GM23338 (cell line): ENCODE results near the gene FASLG. TPM values are rescaled to one million over a fixed set of nuclear protein-coding genes. Genes with fewer than 3 reads are reported as not detected.

Source experiments
- ATAC-seq: fragments of 200-7000 bp; cut with Tn5 transposase; 3 replicates; pipeline ENCODE4 v1.9.1; 2020
- DNase-seq: peaks from one replicate; pipeline ENCODE4 v3.0.0-alpha.2; 2015; ENCODE audit warnings: low spot score
- H2AFZ ChIP-seq: fragments of 200-600 bp; sonication (generic); 2 replicates; pipeline ENCODE4 v1.8.0; 2016; ENCODE audit warnings: antibody characterized with exemption, mild to moderate bottlenecking, moderate library complexity
- H3F3A ChIP-seq: fragments of 200-600 bp; sonication (generic); replicated peaks from 2 replicates; pipeline ENCODE4 v1.8.0; 2017; ENCODE audit warnings: antibody characterized with exemption, mixed run types, low read depth
- H3K27ac ChIP-seq: fragments of 200-600 bp; sonication (generic); 2 replicates; pipeline ENCODE4 v1.6.1; 2016; ENCODE audit warnings: low read depth
- H3K27me3 ChIP-seq: fragments of 200-600 bp; sonication (generic); 2 replicates; pipeline ENCODE4 v1.8.0; 2016; ENCODE audit warnings: mild to moderate bottlenecking, mixed run types, moderate library complexity; ENCODE audit not compliant: insufficient read depth
- H3K36me3 ChIP-seq: fragments of 200-600 bp; sonication (generic); 2 replicates; pipeline ENCODE4 v1.8.0; 2016; ENCODE audit warnings: mild to moderate bottlenecking; ENCODE audit not compliant: insufficient read depth
- H3K4me1 ChIP-seq: fragments of 200-600 bp; sonication (generic); 2 replicates; pipeline ENCODE4 v1.8.0; 2016; ENCODE audit warnings: mild to moderate bottlenecking, moderate library complexity; ENCODE audit not compliant: insufficient read depth
- H3K4me2 ChIP-seq: fragments of 200-600 bp; sonication (generic); 2 replicates; pipeline ENCODE4 v1.7.1; 2017; ENCODE audit warnings: mixed run types
- H3K4me3 ChIP-seq: fragments of 200-600 bp; sonication (generic); 2 replicates; pipeline ENCODE4 v1.6.1; 2016; ENCODE audit warnings: mixed run types
- H3K79me2 ChIP-seq: fragments of 200-600 bp; sonication (generic); replicated peaks from 2 replicates; pipeline ENCODE4 v1.8.0; 2017; ENCODE audit warnings: mild to moderate bottlenecking; ENCODE audit not compliant: insufficient read depth
- H3K9me2 ChIP-seq: fragments of 200-600 bp; sonication (generic); 2 replicates; pipeline ENCODE4 v1.8.0; 2017; ENCODE audit not compliant: insufficient read depth
- H4K20me1 ChIP-seq: fragments of 200-600 bp; sonication (generic); replicated peaks from 2 replicates; pipeline ENCODE4 v1.8.0; 2017; ENCODE audit warnings: mild to moderate bottlenecking; ENCODE audit not compliant: insufficient read depth
- H3K27ac Mint-ChIP-seq: 2 replicates; pipeline ENCODE4 v1.8.0; 2020; ENCODE audit warnings: inconsistent platforms, mild to moderate bottlenecking, moderate library complexity, mixed read lengths
- H3K27me3 Mint-ChIP-seq: 3 replicates; pipeline ENCODE4 v1.8.0; 2022; ENCODE audit warnings: low read depth, mild to moderate bottlenecking, moderate library complexity, mixed read lengths, inconsistent platforms; ENCODE audit not compliant: insufficient read depth, poor library complexity
- H3K36me3 Mint-ChIP-seq: 3 replicates; pipeline ENCODE4 v1.8.0; 2021; ENCODE audit warnings: low read depth, mild to moderate bottlenecking, inconsistent platforms, moderate library complexity, mixed read lengths
- H3K4me1 Mint-ChIP-seq: 3 replicates; pipeline ENCODE4 v1.8.0; 2020; ENCODE audit warnings: mild to moderate bottlenecking, inconsistent platforms, mixed read lengths
- H3K4me3 Mint-ChIP-seq: 3 replicates; pipeline ENCODE4 v1.8.0; 2021; ENCODE audit warnings: moderate library complexity, mild to moderate bottlenecking, inconsistent platforms, mixed read lengths
- H3K9me3 Mint-ChIP-seq: 3 replicates; pipeline ENCODE4 v1.8.0; 2020; ENCODE audit warnings: moderate library complexity, mild to moderate bottlenecking, inconsistent platforms, mixed read lengths
- CREB1 ChIP-seq: fragments of 250-450 bp; sonication (Bioruptor Pico); IDR thresholded peaks from 2 replicates; pipeline ENCODE4 v1.5.0; 2020; ENCODE audit warnings: low read depth, mild to moderate bottlenecking, moderate library complexity
- ETS1 ChIP-seq: IDR thresholded peaks from 2 replicates; pipeline ENCODE4 v1.6.1; 2016; ENCODE audit warnings: antibody characterized with exemption
- EZH2 ChIP-seq: fragments of 200-600 bp; sonication (generic); IDR thresholded peaks from one replicate; pipeline ENCODE4 v1.8.0; 2017; ENCODE audit warnings: antibody characterized with exemption, mild to moderate bottlenecking, low read depth; ENCODE audit not compliant: unreplicated experiment
- EZH2phosphoT487 ChIP-seq: fragments of 200-600 bp; sonication (generic); IDR thresholded peaks from one replicate; pipeline ENCODE4 v1.8.1; 2018; ENCODE audit warnings: antibody characterized with exemption; ENCODE audit not compliant: unreplicated experiment
- JUNB ChIP-seq: IDR thresholded peaks from one replicate; pipeline ENCODE4 v1.6.1; 2016; ENCODE audit warnings: antibody characterized with exemption; ENCODE audit not compliant: unreplicated experiment
- NANOG ChIP-seq: IDR thresholded peaks from 2 replicates; pipeline ENCODE4 v1.6.1; 2016; ENCODE audit warnings: antibody characterized with exemption, borderline replicate concordance
- POLR2AphosphoS5 ChIP-seq: IDR thresholded peaks from 2 replicates; pipeline ENCODE4 v1.6.1; 2016; ENCODE audit warnings: antibody characterized with exemption, low read depth
- REST ChIP-seq: IDR thresholded peaks from one replicate; pipeline ENCODE4 v1.6.1; 2018; ENCODE audit warnings: antibody characterized with exemption; ENCODE audit not compliant: unreplicated experiment
- STAT1 ChIP-seq: IDR thresholded peaks from one replicate; pipeline ENCODE4 v1.6.1; 2016; ENCODE audit warnings: antibody characterized with exemption; ENCODE audit not compliant: unreplicated experiment
- ZNF114 ChIP-seq: fragments of 250-450 bp; sonication (Bioruptor Pico); IDR thresholded peaks from 2 replicates; pipeline ENCODE4 v1.5.0; 2020; ENCODE audit warnings: mild to moderate bottlenecking, moderate library complexity
- ZNF331 ChIP-seq: fragments of 250-450 bp; sonication (Bioruptor Pico); IDR thresholded peaks from 2 replicates; pipeline ENCODE4 v1.5.0; 2020; ENCODE audit warnings: low read depth, mild to moderate bottlenecking, moderate library complexity
- ZNF462 ChIP-seq: fragments of 250-450 bp; sonication (Bioruptor Pico); IDR thresholded peaks from 2 replicates; pipeline ENCODE4 v1.5.0; 2020; ENCODE audit warnings: mild to moderate bottlenecking, moderate library complexity
- polyA plus RNA-seq: library from polyadenylated mRNA; unstranded; fragments of >200 nt; fragmentation: Nextera tagmentation; extraction: Ambion mirVana; gene quantifications from 2 replicates; pipeline ENCODE4 v1.2.1, GENCODE V29; 2016
- total RNA-seq: library from RNA; depleted of rRNA; stranded (reverse); fragments of >200 nt; shearing (Covaris generic); gene quantifications from 2 replicates; pipeline ENCODE4 v1.2.3, GENCODE V29; 2014

FASLG gene
- total and polyA plus RNA-seq, 2 experiments from 2014 or later = not detected

GRCh38 chr1:172708452-172708851, 49.5 kb downstream of the FASLG start:
- no peak overlapping the region for H3K4me3 Mint-ChIP-seq
- peaks cover 18% of the 10 kb centered on the region for H3K4me1 Mint-ChIP-seq
- H3K27me3 Mint-ChIP-seq = no peaks in the 10 kb centered on the region
- no peak overlapping the region for H3K4me3 ChIP-seq
- H3K4me2 ChIP-seq = no peak overlapping the region
- ATAC-seq (no peak), DNase-seq (no peak)
- H3F3A ChIP-seq = no peaks in the 10 kb centered on the region
- H3K36me3 Mint-ChIP-seq = peaks cover 2% of the 10 kb centered on the region; the same call in 1 of the 3 replicates
- peaks cover 18% of the 10 kb centered on the region; the same call in 1 of the 2 replicates for H3K4me1 ChIP-seq
- no peak overlapping the region for H3K27ac Mint-ChIP-seq
- TF ChIP-seq REST = no peak
- TF ChIP-seq STAT1 = no peak
- no peak for TF ChIP-seq POLR2AphosphoS5
- TF ChIP-seq JUNB = no peak
- TF ChIP-seq ZNF462 (CRISPR knock-in tag) = no peak
- TF ChIP-seq ZNF114 (CRISPR knock-in tag) = no peak
- TF ChIP-seq EZH2 = no peak
- no peak for TF ChIP-seq ZNF331 (CRISPR knock-in tag)
- no peak for TF ChIP-seq NANOG
- no peak for TF ChIP-seq CREB1 (CRISPR knock-in tag)
- TF ChIP-seq ETS1 = no peak
- TF ChIP-seq EZH2phosphoT487 = no peak
- no peaks in the 10 kb centered on the region for H3K36me3 ChIP-seq
- H3K9me3 Mint-ChIP-seq = no peaks in the 10 kb centered on the region
- H2AFZ ChIP-seq = 0 out of 2 replicates have a peak overlapping the region, but pooled peaks have one; percentile 15
- no peak overlapping the region for H3K27ac ChIP-seq
- H3K79me2 ChIP-seq = no peaks in the 10 kb centered on the region
- no peaks in the 10 kb centered on the region for H4K20me1 ChIP-seq
- no peaks in the 10 kb centered on the region for H3K27me3 ChIP-seq
- H3K9me2 ChIP-seq = peaks cover 24% of the 10 kb centered on the region
